HG03342 (cell line): Measurements from ENCODE around the gene ELMO1.

Experiments used
- ATAC-seq: cut with Tn5 transposase; IDR thresholded peaks from one replicate; pipeline ENCODE4 v1.9.1; 2021; ENCODE audit warnings: mild to moderate bottlenecking, moderate library complexity; ENCODE audit not compliant: unreplicated experiment

Gene ELMO1

GRCh38 chr7:36942025-36942424 is 506.6 kb downstream of the ELMO1 start:
- no peak for ATAC-seq

GRCh38 chr7:36941359-36941758 is 507.3 kb downstream of the ELMO1 start:
- ATAC-seq, result no peak

- no peak for ATAC-seq
Observed at GRCh38 chr7:36939816-36940215, 508.8 kb downstream of the ELMO1 start.

- no peak for ATAC-seq
Observed at GRCh38 chr7:36937754-36938563, 510.7 kb downstream of the ELMO1 start.

GRCh38 chr7:36931892-36932291 is 516.8 kb downstream of the ELMO1 start:
- ATAC-seq, result no peak

GRCh38 chr7:36929791-36930190 is 518.9 kb downstream of the ELMO1 start:
- no peak for ATAC-seq

- no peak for ATAC-seq
Observed at GRCh38 chr7:36928718-36929117, 519.9 kb downstream of the ELMO1 start.

GRCh38 chr7:36928311-36928710 is 520.4 kb downstream of the ELMO1 start:
- no peak for ATAC-seq

- no peak for ATAC-seq
Observed at GRCh38 chr7:36925691-36926090, 523.0 kb downstream of the ELMO1 start.

GRCh38 chr7:36925207-36925606 is 523.5 kb downstream of the ELMO1 start:
- no peak for ATAC-seq

- ATAC-seq, result no peak
Observed at GRCh38 chr7:36923943-36924436, 524.7 kb downstream of the ELMO1 start.

- no peak for ATAC-seq
Observed at GRCh38 chr7:36923185-36923584, 525.5 kb downstream of the ELMO1 start.

- no peak for ATAC-seq
Observed at GRCh38 chr7:36920433-36920832, 528.2 kb downstream of the ELMO1 start.

GRCh38 chr7:36919738-36920137 is 528.9 kb downstream of the ELMO1 start:
- ATAC-seq, result no peak

- no peak for ATAC-seq
Observed at GRCh38 chr7:36918591-36918990, 530.1 kb downstream of the ELMO1 start.

GRCh38 chr7:36916619-36917018 is 532.0 kb downstream of the ELMO1 start:
- ATAC-seq, result no peak

- ATAC-seq, result no peak
Observed at GRCh38 chr7:36916116-36916515, 532.5 kb downstream of the ELMO1 start.

- ATAC-seq, result no peak
Observed at GRCh38 chr7:36911788-36912187, 536.9 kb downstream of the ELMO1 start.

GRCh38 chr7:36910859-36911258 is 537.8 kb downstream of the ELMO1 start:
- ATAC-seq, result no peak

- ATAC-seq, result no peak
Observed at GRCh38 chr7:36910401-36910800, 538.3 kb downstream of the ELMO1 start.

GRCh38 chr7:36906956-36907635 is 541.6 kb downstream of the ELMO1 start:
- no peak for ATAC-seq

- no peak for ATAC-seq
Observed at GRCh38 chr7:36906448-36906847, 542.2 kb downstream of the ELMO1 start.
